Activated CD4-positive, alpha-beta T cell treated with anti-CD3 and anti-CD28 coated beads for 36 hours (primary cell): ENCODE data around the gene TBCCD1. TPM values are rescaled to one million over a fixed set of nuclear protein-coding genes. Genes with fewer than 3 reads are reported as not detected.

Experiments used
- ATAC-seq: fragments of 200-7000 bp; cut with Tn5 transposase; one replicate; pipeline ENCODE4 v1.10.0; 2021; ENCODE audit warnings: mild to moderate bottlenecking, moderate library complexity
- CTCF ChIA-PET: fragments of 350-600 bp; sonication (Branson Sonifier 250); formaldehyde crosslinking; loops from one replicate; lab custom pipeline; 2021; ENCODE audit warnings: antibody characterized with exemption; lab: Charles Lee
- POLR2A ChIA-PET: fragments of 350-600 bp; sonication (Branson Sonifier 250); formaldehyde crosslinking; loops from one replicate; lab custom pipeline; 2021; ENCODE audit warnings: antibody characterized with exemption, inconsistent platforms; lab: Charles Lee
- DNase-seq: peaks from one replicate; pipeline ENCODE4 v3.0.0-alpha.2; 2020
- H3K27ac Mint-ChIP-seq: one replicate; pipeline ENCODE4 v1.8.0; 2021; ENCODE audit warnings: mixed read lengths
- H3K27me3 Mint-ChIP-seq: one replicate; pipeline ENCODE4 v1.8.0; 2021; ENCODE audit warnings: mixed read lengths
- H3K36me3 Mint-ChIP-seq: one replicate; pipeline ENCODE4 v1.8.0; 2021; ENCODE audit warnings: low read depth, mixed read lengths
- H3K4me1 Mint-ChIP-seq: one replicate; pipeline ENCODE4 v1.8.0; 2021; ENCODE audit warnings: mixed read lengths
- H3K4me3 Mint-ChIP-seq: one replicate; pipeline ENCODE4 v1.8.0; 2021; ENCODE audit warnings: mild to moderate bottlenecking, moderate library complexity, mixed read lengths
- H3K9me3 Mint-ChIP-seq: one replicate; pipeline ENCODE4 v1.8.0; 2021; ENCODE audit warnings: low read depth, mixed read lengths
- intact Hi-C, 2 experiments: fragments of 100-400 bp; cut with DNase I in 1 of 2; cut with micrococcal nuclease in 1 of 2; formaldehyde crosslinking; loops; one replicate each; pipeline versions ENCODE4 v1.14.2 to v1.15.1; 2022 to 2024; cut with DNase I, micrococcal nuclease
- total RNA-seq, 2 experiments: library from RNA; stranded (reverse); gene quantifications; one replicate each; pipeline ENCODE4 v1.2.3, GENCODE V29; 2021

TBCCD1 gene
- total RNA-seq = 10 to 100 TPM; 10.5 to 11.4 TPM

GRCh38 chr3:186567072-186567921 is at the start of gene TBCCD1:
TSS of gene TBCCD1 (minus strand) at chr3:186567339. CDS start at chr3:186564329, 3,010 bp downstream.
- peaks cover 53% of the 10 kb centered on the region for H3K4me1 Mint-ChIP-seq
- peak within 1 kb of the TSS; percentile 93 for H3K4me3 Mint-ChIP-seq
- CTCF ChIA-PET = interaction anchor here (0.7 to 2.6 kb wide), 5 partner anchors 27 to 1619 kb away, joined by 3 to 13 read pairs (median 4); no protein-coding TSS in a partner anchor

GRCh38 chr3:186616299-186616617 is 49.1 kb upstream of the TBCCD1 start:
- Mint-ChIP-seq H3K4me3 (no peak overlapping the region), H3K4me1 (peaks cover 23% of the 10 kb centered on the region), H3K27ac (peak overlapping the region; percentile 11), H3K9me3 (no peaks in the 10 kb centered on the region), H3K36me3 (no peaks in the 10 kb centered on the region), H3K27me3 (peaks cover 25% of the 10 kb centered on the region)
- ChIA-PET POLR2A (interaction anchor here (0.7 to 1.7 kb wide), 3 partner anchors 31 to 182 kb away, joined by 3 to 21 read pairs (median 4); partner anchors contain the start of gene EIF4A2), CTCF (interaction anchor here (0.7 to 5.7 kb wide), 51 partner anchors 8 to 1103 kb away, joined by 3 to 90 read pairs (median 4); partner anchors contain the start of genes CRYGS, DNAJB11, RFC4 and RPL39L)
- ATAC-seq (no peak), DNase-seq (no peak)
- intact Hi-C loops = loop anchor here (2.0 to 10.0 kb wide), 8 partner anchors 75 to 954 kb away; partner anchors contain the start of genes EIF4A2 (in 1 of the 2), ETV5 (in 1 of the 2) and RFC4 (in 1 of the 2)

More at GRCh38 chr3:186567072-186567921, at the start of gene TBCCD1:
- intact Hi-C loops = loop anchor here (1.0 to 2.0 kb wide), 4 partner anchors 26 to 629 kb away; partner anchors contain the start of genes ETV5 (in 2 of the 2) and TRA2B (in 1 of the 2)
- no peaks in the 10 kb centered on the region for H3K27me3 Mint-ChIP-seq
- no peaks in the 10 kb centered on the region for H3K9me3 Mint-ChIP-seq
- POLR2A ChIA-PET = interaction anchor here (1.1 kb wide), 1 partner anchor 848 kb away, joined by 4 read pairs; no protein-coding TSS in a partner anchor
- ATAC-seq (peak; percentile 50), DNase-seq (peak; percentile 96)
- H3K27ac Mint-ChIP-seq = peak within 1 kb of the TSS; percentile 91
- peaks cover 22% of the 10 kb centered on the region for H3K36me3 Mint-ChIP-seq

- Mint-ChIP-seq H3K36me3 (no peaks in the 10 kb centered on the region), H3K9me3 (no peaks in the 10 kb centered on the region), H3K4me3 (peak overlapping the region; percentile 37), H3K27me3 (peaks cover 25% of the 10 kb centered on the region), H3K4me1 (peaks cover 23% of the 10 kb centered on the region), H3K27ac (no peak overlapping the region)
- ChIA-PET POLR2A (interaction anchor here (0.7 to 1.1 kb wide), 3 partner anchors 15 to 207 kb away, joined by 3 read pairs; no protein-coding TSS in a partner anchor), CTCF (interaction anchor here (0.6 to 5.7 kb wide), 50 partner anchors 9 to 967 kb away, joined by 3 to 90 read pairs (median 4); partner anchors contain the start of genes CRYGS and DNAJB11)
- peak; percentile 50 for ATAC-seq
- intact Hi-C loops = loop anchor here (1.0 to 10.0 kb wide), 10 partner anchors 45 to 953 kb away; partner anchors contain the start of genes EIF4A2 (in 2 of the 2), DNAJB11 (in 1 of the 2), ETV5 (in 1 of the 2) and RFC4 (in 1 of the 2)
- peak; percentile 85 for DNase-seq
These were observed 47.7 kb upstream of the TBCCD1 start for GRCh38 chr3:186614597-186615483.

- intact Hi-C loops = loop anchor here (1.0 to 10.0 kb wide), 5 partner anchors 44 to 551 kb away; partner anchors contain the start of genes DNAJB11 (in 1 of the 2) and EIF4A2 (in 1 of the 2)
- no peak for DNase-seq
- H3K36me3 Mint-ChIP-seq = no peaks in the 10 kb centered on the region
- peak overlapping the region; percentile 37 for H3K4me3 Mint-ChIP-seq
- ATAC-seq = no peak
- ChIA-PET POLR2A (interaction anchor here (0.7 to 1.1 kb wide), 2 partner anchors 15 to 168 kb away, joined by 3 read pairs; no protein-coding TSS in a partner anchor), CTCF (interaction anchor here (0.6 to 5.7 kb wide), 38 partner anchors 10 to 954 kb away, joined by 3 to 90 read pairs (median 5); partner anchors contain the start of genes CRYGS and DNAJB11)
- H3K27me3 Mint-ChIP-seq = peaks cover 25% of the 10 kb centered on the region
- no peak overlapping the region for H3K27ac Mint-ChIP-seq
- no peaks in the 10 kb centered on the region for H3K9me3 Mint-ChIP-seq
- peaks cover 23% of the 10 kb centered on the region for H3K4me1 Mint-ChIP-seq
These were observed 47.1 kb upstream of the TBCCD1 start for GRCh38 chr3:186614266-186614596.

GRCh38 chr3:186613637-186614265 is 46.6 kb upstream of the TBCCD1 start:
- no peak for ATAC-seq
- ChIA-PET POLR2A (no interaction called here), CTCF (interaction anchor here (0.6 to 5.7 kb wide), 28 partner anchors 9 to 954 kb away, joined by 3 to 90 read pairs (median 5); partner anchors contain the start of genes CRYGS and DNAJB11)
- intact Hi-C loops = loop anchor here (1.0 to 10.0 kb wide), 5 partner anchors 43 to 551 kb away; partner anchors contain the start of genes DNAJB11 (in 1 of the 2) and EIF4A2 (in 1 of the 2)
- peaks cover 24% of the 10 kb centered on the region for H3K27me3 Mint-ChIP-seq
- no peaks in the 10 kb centered on the region for H3K9me3 Mint-ChIP-seq
- no peaks in the 10 kb centered on the region for H3K36me3 Mint-ChIP-seq
- H3K4me3 Mint-ChIP-seq = no peak overlapping the region
- H3K4me1 Mint-ChIP-seq = peaks cover 23% of the 10 kb centered on the region
- H3K27ac Mint-ChIP-seq = no peak overlapping the region
- no peak for DNase-seq

- H3K4me1 Mint-ChIP-seq = peaks cover 23% of the 10 kb centered on the region
- ATAC-seq (no peak), DNase-seq (no peak)
- H3K9me3 Mint-ChIP-seq = no peaks in the 10 kb centered on the region
- CTCF ChIA-PET = interaction anchor here (0.7 to 5.7 kb wide), 12 partner anchors 11 to 953 kb away, joined by 3 to 90 read pairs (median 4); partner anchors contain the start of gene CRYGS
- H3K27ac Mint-ChIP-seq = no peak within 1 kb of the TSS
- POLR2A ChIA-PET = no interaction called here
- intact Hi-C loops = loop anchor here (10.0 kb wide), 2 partner anchors 368 to 552 kb away; no protein-coding TSS in a partner anchor
- peaks cover 16% of the 10 kb centered on the region for H3K27me3 Mint-ChIP-seq
- no peak within 1 kb of the TSS for H3K4me3 Mint-ChIP-seq
- H3K36me3 Mint-ChIP-seq = no peaks in the 10 kb centered on the region
These were observed 45.8 kb upstream of the TBCCD1 start, which contains the start of gene AHSG for GRCh38 chr3:186612721-186613636. TSS of gene AHSG (plus strand) at chr3:186613060. CDS start at chr3:186613142, 82 bp downstream.

- Mint-ChIP-seq H3K27ac (no peak overlapping the region), H3K4me3 (no peak overlapping the region), H3K4me1 (peaks cover 19% of the 10 kb centered on the region), H3K9me3 (no peaks in the 10 kb centered on the region), H3K27me3 (peaks cover 10% of the 10 kb centered on the region), H3K36me3 (no peaks in the 10 kb centered on the region)
- POLR2A ChIA-PET = no interaction called here
- DNase-seq (no peak), ATAC-seq (no peak)
- CTCF ChIA-PET = interaction anchor here (0.7 to 1.0 kb wide), 4 partner anchors 10 to 206 kb away, joined by 3 read pairs; no protein-coding TSS in a partner anchor
- intact Hi-C loops = loop anchor here (10.0 kb wide), 2 partner anchors 367 to 553 kb away; no protein-coding TSS in a partner anchor
These were observed 44.9 kb upstream of the TBCCD1 start for GRCh38 chr3:186612065-186612464.

- H3K27ac Mint-ChIP-seq = no peak overlapping the region
- H3K4me1 Mint-ChIP-seq = peaks cover 1% of the 10 kb centered on the region
- CTCF ChIA-PET = interaction anchor here (0.5 to 1.8 kb wide), 11 partner anchors 8 to 666 kb away, joined by 3 to 6 read pairs (median 3); no protein-coding TSS in a partner anchor
- H3K27me3 Mint-ChIP-seq = peaks cover 6% of the 10 kb centered on the region
- peak; percentile 51 for ATAC-seq
- no peaks in the 10 kb centered on the region for H3K9me3 Mint-ChIP-seq
- DNase-seq = peak; percentile 51
- intact Hi-C loops = no loop called here
- POLR2A ChIA-PET = interaction anchor here (0.6 to 0.9 kb wide), 2 partner anchors 15 to 697 kb away, joined by 3 read pairs; no protein-coding TSS in a partner anchor
- no peak overlapping the region for H3K4me3 Mint-ChIP-seq
- no peaks in the 10 kb centered on the region for H3K36me3 Mint-ChIP-seq
These were observed 42.2 kb upstream of the TBCCD1 start for GRCh38 chr3:186609247-186609868.
